Esophagus muscularis mucosa (tissue), 3 donors: ENCODE results near the gene TACC2.

ENCODE experiments used
- CTCF ChIP-seq, 3 experiments: fragments of 200-600 bp in 2 of 3; fragments of 450-650 bp in 1 of 3; sonication (generic) in 2 of 3; IDR thresholded peaks; one replicate each; pipeline ENCODE4 v1.5.1; 2017 to 2019; ENCODE audit warnings: antibody characterized with exemption in 3 of 3, mild to moderate bottlenecking in 2 of 3, moderate library complexity in 1 of 3
- POLR2A ChIP-seq: fragments of 450-650 bp; IDR thresholded peaks from one replicate; pipeline ENCODE4 v1.6.1; 2017; ENCODE audit warnings: antibody characterized with exemption, moderate library complexity, mild to moderate bottlenecking, low read depth
- POLR2AphosphoS5 ChIP-seq, 2 donors: sonication (generic); formaldehyde crosslinking; IDR thresholded peaks; one replicate each; pipeline ENCODE4 v1.6.1; 2017; ENCODE audit warnings: antibody characterized with exemption in 2 of 2

- TF ChIP-seq CTCF (IDR thresholded peaks at IDR 0.05) (no peak), POLR2AphosphoS5 (IDR thresholded peaks at IDR 0.05) (no peak), POLR2A (no peak)
Measured at GRCh38 chr10:122286867-122287266, 297.9 kb downstream of the TACC2 start.
